ENCODE data around the gene FOSB. TPM values are rescaled to one million over a fixed set of nuclear protein-coding genes. Genes with fewer than 3 reads are reported as not detected.
A peak's percentile ranks its signal among the peaks of the same experiment; 100 is the strongest.
"Not testable (repeated sequence)": the region's sequence is repeated elsewhere in the genome, so short reads cannot be mapped to it uniquely, and the experiment has no call there.

Gene FOSB
- total RNA-seq, 1 experiment from 2014 or later = 0.40 TPM

DNA sequence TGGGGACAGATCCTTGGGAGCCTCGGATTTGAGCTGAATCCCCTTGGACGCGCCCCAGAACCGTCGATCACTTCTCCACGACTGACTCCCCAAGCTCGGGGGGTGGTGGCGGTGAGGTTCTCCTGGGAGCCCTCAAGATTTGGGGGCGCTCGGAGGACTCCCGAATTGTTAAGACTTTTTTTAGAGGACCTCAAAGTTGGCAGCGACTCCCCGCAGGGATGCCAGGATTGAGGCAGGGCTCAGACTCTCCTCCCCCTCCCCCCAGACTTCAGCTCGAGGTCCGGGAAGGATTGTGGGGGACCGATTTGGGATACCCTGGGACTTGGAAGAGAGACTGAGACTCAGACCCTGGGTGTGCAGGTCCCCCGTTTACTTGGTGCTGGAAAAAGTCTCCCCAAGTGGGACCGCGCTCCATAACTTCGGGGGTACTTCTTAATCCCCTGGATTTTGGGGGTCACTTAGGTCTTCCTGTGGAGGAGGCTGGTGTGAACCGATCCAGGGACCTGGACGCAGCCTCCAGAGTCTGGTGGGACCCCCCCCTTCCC is 40.1 kb downstream of the FOSB start:
- Histone ChIP-seq H3K4me1 (no peaks in the 10 kb centered on the region), H3K36me3 (no peaks in the 10 kb centered on the region), H3K9me3 (replicated peaks) (no peaks in the 10 kb centered on the region), H3K27ac (peak overlapping the region; percentile 76), H3K27me3 (no peaks in the 10 kb centered on the region), H3K4me3 (peak overlapping the region; percentile 86)
- DNase-seq = peak in 1 of 2 experiments; percentile 34

DNA sequence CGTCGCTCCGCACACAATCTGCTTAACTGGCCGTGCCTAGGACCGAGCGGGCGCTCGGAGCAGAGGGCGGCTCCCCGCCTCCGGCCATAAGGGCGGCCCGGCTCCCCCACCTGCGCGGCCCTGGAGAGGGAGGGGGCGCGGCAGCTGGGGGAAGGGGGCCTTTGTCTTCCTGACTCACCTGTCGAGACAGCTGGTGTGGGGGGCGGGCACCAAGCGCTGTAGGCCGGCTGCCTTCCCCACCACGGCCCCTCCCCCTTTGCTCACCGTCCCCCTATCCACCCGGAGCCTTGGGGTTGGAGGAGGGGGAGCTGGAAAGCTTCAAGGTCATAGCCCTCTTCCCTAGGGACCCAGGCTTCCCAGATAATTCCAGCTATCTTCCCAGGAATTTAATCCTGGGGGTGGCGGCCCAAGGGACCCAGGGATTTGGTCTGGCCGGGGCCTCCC is 40.6 kb downstream of the FOSB start:
- Histone ChIP-seq H3K36me3 (no peaks in the 10 kb centered on the region), H3K27ac (peak overlapping the region; percentile 76), H3K27me3 (no peaks in the 10 kb centered on the region), H3K4me1 (no peaks in the 10 kb centered on the region), H3K9me3 (replicated peaks) (no peaks in the 10 kb centered on the region), H3K4me3 (peak overlapping the region; percentile 86)
- DNase-seq = peak; percentile 68 to 77

DNA sequence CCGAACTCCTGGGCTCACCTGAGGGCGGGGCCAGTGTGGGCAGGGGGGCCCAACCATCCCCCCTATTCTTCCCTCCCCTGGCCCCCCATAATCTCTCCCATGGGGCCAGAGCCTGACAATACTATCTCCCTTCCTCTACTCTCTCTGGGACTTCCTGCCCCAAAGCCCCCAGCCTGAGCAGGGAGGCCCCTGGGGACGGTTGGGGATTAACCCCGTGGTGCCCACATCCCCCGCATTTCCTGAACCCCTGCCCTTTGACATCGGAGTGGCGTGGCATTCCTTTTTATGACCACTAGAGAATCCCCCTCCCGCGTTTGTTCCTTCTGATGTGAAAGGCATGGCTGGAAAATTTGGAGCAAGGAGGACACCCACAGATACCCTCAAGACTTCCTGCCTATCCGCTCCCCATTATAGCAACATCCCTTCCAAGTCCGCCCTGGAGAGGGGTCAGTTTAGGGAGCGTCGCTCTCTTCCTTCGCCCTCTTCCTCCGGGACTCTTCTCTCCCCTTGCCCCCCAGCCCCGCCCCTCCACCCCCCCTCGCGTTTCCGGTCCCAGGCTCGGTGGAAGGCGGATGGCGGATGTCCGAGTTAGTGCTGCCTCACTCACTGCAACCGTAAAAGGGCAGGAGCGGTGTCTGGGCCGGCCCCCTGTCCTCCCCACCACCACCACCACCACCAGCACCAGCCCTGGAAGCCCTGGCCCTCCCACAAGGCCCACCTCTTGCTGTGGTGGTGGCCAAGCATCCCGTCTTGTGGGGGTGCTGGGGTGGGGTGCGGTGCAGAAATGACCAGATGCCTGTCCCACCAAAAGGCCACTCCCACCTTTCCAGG is 41.3 kb downstream of the FOSB start:
- Histone ChIP-seq H3K9me3 (replicated peaks) (no peaks in the 10 kb centered on the region), H3K4me3 (peak overlapping the region; percentile 86), H3K36me3 (no peaks in the 10 kb centered on the region), H3K4me1 (no peaks in the 10 kb centered on the region), H3K27ac (peak overlapping the region; percentile 76), H3K27me3 (no peaks in the 10 kb centered on the region)
- peak; percentile 67 to 73 for DNase-seq

DNA sequence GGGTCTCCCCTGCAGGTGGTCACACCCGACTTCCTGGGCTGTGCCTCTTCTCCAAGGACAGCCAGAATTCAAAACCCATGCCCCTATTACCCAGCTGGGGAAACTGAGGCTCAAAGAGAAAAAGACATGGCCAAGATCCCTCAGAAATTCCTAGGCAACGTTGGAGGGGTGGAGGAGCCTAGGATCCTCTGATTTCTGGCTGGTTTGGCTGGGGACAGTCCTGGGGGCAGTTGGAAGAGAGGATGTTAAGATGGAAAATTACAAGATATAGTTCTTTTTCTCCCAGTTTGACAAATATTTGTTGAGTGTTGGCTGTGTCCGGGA is 41.9 kb downstream of the FOSB start:
- no peak overlapping the region for H3K27ac ChIP-seq
- H3K27me3 ChIP-seq = no peaks in the 10 kb centered on the region
- DNase-seq = no peak
- H3K9me3 ChIP-seq (replicated peaks) = no peaks in the 10 kb centered on the region
- no peaks in the 10 kb centered on the region for H3K4me1 ChIP-seq
- H3K4me3 ChIP-seq = no peak overlapping the region; the same call in 1 of the 2 replicates
- H3K36me3 ChIP-seq = no peaks in the 10 kb centered on the region

DNA sequence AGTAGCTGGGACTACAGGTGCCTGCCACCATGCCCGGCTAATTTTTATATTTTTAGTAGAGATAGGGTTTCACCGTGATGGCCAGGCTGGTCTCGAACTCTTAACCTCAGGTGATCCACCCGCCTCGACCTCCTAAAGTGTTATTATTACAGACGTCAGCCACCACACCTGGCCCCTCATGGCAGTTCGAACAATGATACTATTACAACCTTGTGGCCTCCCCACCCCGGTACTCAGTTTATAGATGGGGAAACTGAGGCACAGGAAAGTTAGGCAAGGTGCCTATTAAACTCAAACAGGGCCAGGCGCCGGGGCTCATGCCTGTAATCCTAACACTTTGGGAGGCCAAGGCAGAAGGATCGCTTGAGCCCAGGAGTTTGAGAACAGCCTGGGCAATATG is 42.6 kb downstream of the FOSB start:
- not testable (repeated sequence) for H3K27me3 ChIP-seq; DNase-seq; H3K9me3 ChIP-seq (replicated peaks); H3K27ac ChIP-seq; H3K4me3 ChIP-seq; H3K36me3 ChIP-seq; H3K4me1 ChIP-seq

DNA sequence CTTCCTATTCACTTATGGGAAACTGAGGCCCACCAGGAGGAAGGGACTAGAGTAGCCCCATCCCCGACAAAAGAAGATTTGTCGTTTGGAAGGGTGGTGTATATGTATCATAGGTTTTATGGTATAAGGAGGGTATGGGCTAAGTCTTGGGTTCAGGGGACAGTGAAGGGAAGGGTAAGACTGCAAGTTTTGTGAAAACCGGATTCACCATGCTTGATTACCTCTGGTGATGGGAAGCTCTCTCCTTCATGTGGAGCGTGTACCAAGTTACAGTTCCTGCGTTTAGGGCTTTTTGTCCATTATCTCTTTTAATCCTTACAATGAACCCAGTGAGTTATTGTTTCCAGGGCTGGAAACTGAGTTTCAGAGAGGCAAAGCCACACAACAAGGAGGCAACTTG is 43.3 kb downstream of the FOSB start:
- no peaks in the 10 kb centered on the region for H3K4me1 ChIP-seq
- no peaks in the 10 kb centered on the region for H3K36me3 ChIP-seq
- H3K27me3 ChIP-seq = no peaks in the 10 kb centered on the region
- H3K27ac ChIP-seq = no peak overlapping the region
- H3K4me3 ChIP-seq = no peak overlapping the region
- DNase-seq = no peak
- H3K9me3 ChIP-seq (replicated peaks) = no peaks in the 10 kb centered on the region

DNA sequence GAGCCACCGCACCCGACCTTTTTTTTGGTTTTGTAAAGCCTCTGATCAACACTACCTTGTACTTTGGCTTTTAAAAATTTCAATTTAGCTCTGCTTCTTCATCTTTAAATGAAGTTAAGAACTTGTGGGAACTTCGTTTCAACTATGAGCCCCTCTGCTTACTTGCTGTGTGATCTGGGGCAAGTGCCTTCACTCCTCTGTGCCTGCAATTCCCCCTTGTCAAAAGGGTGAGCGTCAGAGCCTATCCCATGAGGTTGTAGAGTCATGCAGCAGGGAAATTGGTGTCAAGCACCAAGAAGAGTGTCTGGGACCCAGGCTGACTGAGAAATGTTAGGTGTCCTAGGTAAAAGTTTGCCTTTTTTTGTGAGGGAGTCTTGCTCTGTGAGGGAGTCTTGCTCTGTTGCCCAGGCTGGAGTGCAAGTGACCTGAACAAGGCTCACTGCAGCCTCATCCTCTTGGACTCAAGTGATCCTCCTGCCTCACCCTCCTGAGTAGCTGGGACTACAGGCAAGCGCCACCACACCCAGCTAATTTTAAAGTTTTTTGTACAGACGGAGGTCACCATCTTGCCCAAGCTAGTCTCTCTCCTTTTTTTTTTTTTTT is 45.2 kb downstream of the FOSB start:
- DNase-seq = no peak
- no peak overlapping the region for H3K4me3 ChIP-seq
- no peaks in the 10 kb centered on the region for H3K9me3 ChIP-seq (replicated peaks)
- no peaks in the 10 kb centered on the region for H3K4me1 ChIP-seq
- H3K36me3 ChIP-seq = peaks cover 1% of the 10 kb centered on the region; the same call in 1 of the 2 replicates
- H3K27me3 ChIP-seq = no peaks in the 10 kb centered on the region
- H3K27ac ChIP-seq = no peak overlapping the region

DNA sequence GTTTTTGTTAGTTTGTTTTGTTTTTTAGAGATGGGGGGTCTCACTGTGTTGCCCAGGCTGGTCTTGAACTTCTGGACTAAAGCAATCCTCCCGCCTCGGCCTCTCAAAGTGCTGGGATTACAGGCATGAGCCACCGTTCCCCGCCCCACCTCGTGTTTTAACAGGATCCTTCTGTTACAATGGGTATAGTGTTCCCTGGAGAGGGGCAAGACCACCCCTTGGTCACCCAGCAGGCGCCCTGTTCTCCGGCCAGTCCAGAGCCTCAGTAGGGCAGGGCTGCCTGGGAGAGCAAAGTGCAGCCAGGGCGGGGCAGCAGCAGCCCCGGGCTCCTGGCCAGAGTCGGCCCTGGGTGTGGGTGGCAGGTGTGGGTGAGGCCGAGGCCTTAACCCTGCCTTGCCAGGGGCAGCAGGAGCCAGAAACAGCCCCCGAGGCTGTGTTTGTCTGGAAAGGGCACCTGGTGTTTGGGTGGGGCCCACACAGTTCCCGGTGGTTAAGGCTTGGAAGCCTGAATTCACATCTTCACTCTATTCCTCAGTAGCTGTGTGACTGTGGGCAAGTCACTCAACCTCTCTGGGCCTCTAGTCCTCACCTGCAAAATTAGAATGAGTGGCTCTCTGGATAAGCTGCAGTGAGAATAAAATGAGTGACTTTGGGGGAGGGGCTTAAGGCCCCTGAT is 46.7 kb downstream of the FOSB start:
- Histone ChIP-seq H3K4me3 (no peak overlapping the region), H3K36me3 (peaks cover 11% of the 10 kb centered on the region), H3K27ac (no peak overlapping the region), H3K27me3 (no peaks in the 10 kb centered on the region), H3K4me1 (no peaks in the 10 kb centered on the region), H3K9me3 (replicated peaks) (no peaks in the 10 kb centered on the region)
- DNase-seq = no peak

DNA sequence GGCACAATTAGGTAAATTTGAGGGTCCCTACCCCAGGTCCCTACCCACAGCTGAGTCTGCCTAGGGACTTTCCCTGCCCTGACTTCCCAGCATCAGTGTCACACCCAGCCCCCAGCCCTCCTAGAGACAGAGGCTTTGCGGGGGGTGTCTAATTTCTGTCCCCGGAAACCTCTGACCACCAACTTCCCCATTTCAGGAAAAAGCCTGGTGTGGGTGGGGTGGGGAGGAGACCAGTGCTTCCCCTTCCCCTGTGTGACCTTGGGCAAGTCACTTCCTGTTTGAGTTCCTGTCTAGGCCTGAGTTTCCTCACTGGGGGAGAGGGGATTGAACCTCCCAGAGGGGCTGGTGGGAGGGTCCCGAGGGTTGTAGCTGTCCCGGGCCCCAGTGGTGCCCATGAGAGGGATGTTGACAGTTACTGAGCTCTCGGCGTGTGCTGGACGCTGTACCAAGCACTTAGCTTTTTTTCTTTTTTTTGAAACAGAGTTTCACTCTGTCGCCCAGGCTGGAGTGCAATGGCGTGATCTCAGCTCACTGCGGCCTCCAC is 47.4 kb downstream of the FOSB start:
- DNase-seq = no peak
- Histone ChIP-seq H3K9me3 (replicated peaks) (no peaks in the 10 kb centered on the region), H3K36me3 (peaks cover 15% of the 10 kb centered on the region), H3K27me3 (no peaks in the 10 kb centered on the region), H3K4me1 (no peaks in the 10 kb centered on the region), H3K4me3 (no peak overlapping the region), H3K27ac (no peak overlapping the region)

DNA sequence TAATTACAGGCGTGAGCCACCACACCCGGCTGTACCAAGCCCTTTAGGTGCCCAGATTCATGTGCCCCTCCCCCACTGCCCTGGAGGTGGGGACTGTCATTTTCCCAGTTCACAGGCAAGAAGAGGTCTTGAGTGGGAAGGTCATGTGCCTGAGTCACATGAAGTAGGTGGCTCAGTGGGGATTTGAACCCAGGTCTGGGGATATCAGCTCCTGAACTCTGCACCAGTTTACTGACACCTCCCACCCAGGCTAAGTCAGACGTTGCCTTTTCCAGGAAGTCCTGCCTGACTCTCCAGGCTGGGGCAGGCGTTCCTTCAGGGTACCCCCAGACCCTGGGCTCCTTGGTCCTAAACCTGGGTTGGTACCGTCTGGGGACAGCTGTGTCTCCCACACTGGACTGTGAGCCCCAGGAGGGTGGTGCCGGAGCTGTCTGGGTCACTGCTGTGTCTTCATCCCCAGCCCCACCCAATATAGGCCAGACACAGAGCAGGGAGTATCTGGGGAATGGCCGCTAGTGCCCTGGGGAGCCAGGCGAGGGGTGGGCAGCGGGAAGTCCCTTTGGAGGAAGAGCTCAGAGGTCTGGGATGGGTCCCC is 48.1 kb downstream of the FOSB start:
- H3K4me1 ChIP-seq = no peaks in the 10 kb centered on the region
- no peak overlapping the region for H3K4me3 ChIP-seq
- H3K27ac ChIP-seq = no peak overlapping the region
- no peaks in the 10 kb centered on the region for H3K27me3 ChIP-seq
- no peaks in the 10 kb centered on the region for H3K9me3 ChIP-seq (replicated peaks)
- no peak for DNase-seq
- peaks cover 16% of the 10 kb centered on the region for H3K36me3 ChIP-seq

DNA sequence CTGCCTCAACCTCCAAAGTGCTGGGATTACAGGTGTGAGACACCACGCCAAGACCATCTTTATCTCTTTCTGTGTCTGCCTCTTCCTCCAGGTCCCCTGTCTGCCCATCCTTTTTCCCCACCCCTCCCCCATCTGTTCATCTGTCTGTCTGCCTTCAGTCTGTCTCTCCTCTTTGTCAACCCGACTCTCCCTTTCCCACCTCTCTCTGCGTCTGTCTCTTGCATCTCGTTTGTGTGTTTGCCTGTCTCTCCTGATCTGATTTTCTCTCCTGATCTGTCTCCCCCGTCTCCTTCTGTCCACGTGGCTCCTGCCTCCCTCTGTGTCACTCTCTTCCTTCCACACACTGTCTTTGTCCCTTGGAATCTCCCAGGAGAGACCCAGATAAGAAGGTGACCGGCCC is 49.4 kb downstream of the FOSB start:
- Histone ChIP-seq H3K27ac (no peak overlapping the region), H3K36me3 (peaks cover 18% of the 10 kb centered on the region), H3K4me3 (no peak overlapping the region), H3K4me1 (no peaks in the 10 kb centered on the region), H3K27me3 (no peaks in the 10 kb centered on the region), H3K9me3 (replicated peaks) (no peaks in the 10 kb centered on the region)
- no peak for DNase-seq

DNA sequence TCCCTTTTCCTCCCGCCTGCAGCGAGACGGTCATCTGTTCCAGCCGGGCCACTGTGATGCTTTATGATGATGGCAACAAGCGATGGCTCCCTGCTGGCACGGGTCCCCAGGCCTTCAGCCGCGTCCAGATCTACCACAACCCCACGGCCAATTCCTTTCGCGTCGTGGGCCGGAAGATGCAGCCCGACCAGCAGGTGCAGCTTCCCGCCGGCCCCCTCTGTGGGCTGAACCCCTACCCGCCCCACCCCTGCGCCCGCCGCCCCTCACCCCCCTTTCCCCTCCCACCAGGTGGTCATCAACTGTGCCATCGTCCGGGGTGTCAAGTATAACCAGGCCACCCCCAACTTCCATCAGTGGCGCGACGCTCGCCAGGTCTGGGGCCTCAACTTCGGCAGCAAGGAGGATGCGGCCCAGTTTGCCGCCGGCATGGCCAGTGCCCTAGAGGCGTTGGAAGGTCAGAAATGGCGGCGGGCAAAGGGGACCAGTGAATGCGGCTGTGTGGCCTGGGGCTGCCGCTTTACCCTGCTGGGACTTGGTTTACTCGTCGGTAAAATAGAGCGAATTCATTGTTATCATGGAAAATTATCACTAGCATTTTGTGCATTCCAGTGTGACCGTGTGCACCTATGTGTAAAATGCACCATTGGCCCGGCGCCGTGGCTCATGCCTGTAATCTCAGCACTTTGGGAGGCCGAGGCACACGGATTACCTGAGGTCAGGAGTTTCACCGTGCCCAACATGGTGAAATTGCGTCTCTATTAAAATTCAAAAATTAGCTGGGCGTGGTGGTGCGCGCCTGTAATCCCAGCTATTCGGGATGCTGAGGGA is 50.1 kb downstream of the FOSB start:
- Histone ChIP-seq H3K4me3 (no peak overlapping the region), H3K27ac (no peak overlapping the region), H3K27me3 (no peaks in the 10 kb centered on the region), H3K9me3 (replicated peaks) (no peaks in the 10 kb centered on the region), H3K4me1 (peaks cover 4% of the 10 kb centered on the region), H3K36me3 (peaks cover 21% of the 10 kb centered on the region)
- DNase-seq = no peak

DNA sequence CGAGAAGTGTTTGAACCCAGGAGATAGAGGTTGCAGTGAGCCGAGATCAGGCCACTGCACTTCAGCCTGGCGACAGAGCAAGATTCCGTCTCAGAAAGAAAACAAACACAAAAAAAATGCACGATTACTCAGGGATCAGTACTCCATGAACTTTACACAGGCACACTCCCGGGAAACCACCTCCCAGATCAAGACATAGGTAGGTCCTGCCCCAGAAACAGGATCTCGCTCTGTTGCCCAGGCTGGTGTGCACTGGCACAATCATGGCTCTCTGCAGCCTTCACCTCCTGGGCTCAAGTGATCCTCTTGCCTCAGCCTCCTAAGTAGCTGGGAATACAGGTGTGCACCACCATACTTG is 50.7 kb downstream of the FOSB start:
- Histone ChIP-seq H3K4me1 (peaks cover 7% of the 10 kb centered on the region), H3K4me3 (no peak overlapping the region), H3K27ac (no peak overlapping the region), H3K27me3 (no peaks in the 10 kb centered on the region), H3K36me3 (peaks cover 21% of the 10 kb centered on the region), H3K9me3 (replicated peaks) (no peaks in the 10 kb centered on the region)
- DNase-seq = no peak

Measured in SJCRH30 (cell line).